ENCODE data around the gene OR10T2. TPM values are rescaled to one million over a fixed set of nuclear protein-coding genes. Genes with fewer than 3 reads are reported as not detected.

OR10T2 gene
- polyA plus RNA-seq, 1 donor from 2014 or later, result not detected

GRCh38 chr1:158362941-158363340 is 36.3 kb downstream of the OR10T2 start:
- Histone ChIP-seq H3K9me3 (ENCODE audit: low read length) (no peaks in the 10 kb centered on the region), H3K36me3 (ENCODE audit: insufficient read depth, low read length) (no peaks in the 10 kb centered on the region), H3K4me3 (ENCODE audit: low read length) (no peak overlapping the region), H3F3A (ENCODE audit: insufficient read depth, low read length, poor library complexity, severe bottlenecking) (no peaks in the 10 kb centered on the region), H3K27ac (ENCODE audit: low read length) (no peak overlapping the region), H3K9me2 (ENCODE audit: insufficient read depth, low read length) (no peaks in the 10 kb centered on the region), H4K20me1 (ENCODE audit: insufficient read depth) (no peaks in the 10 kb centered on the region), H2AFZ (ENCODE audit: low read depth, low read length) (no peak overlapping the region), H3K79me2 (replicated peaks; ENCODE audit: insufficient read depth, low read length) (no peaks in the 10 kb centered on the region), H3K9ac (ENCODE audit: low read length) (no peak overlapping the region), H3K4me2 (ENCODE audit: low read length) (no peak overlapping the region), H3K27me3 (ENCODE audit: insufficient read depth, low read depth, low read length) (no peaks in the 10 kb centered on the region)
- TF ChIP-seq EP300 (conservative IDR thresholded peaks at IDR 0.05; ENCODE audit: poor library complexity, severe bottlenecking), result no peak
- no peak for TF ChIP-seq RAD21 (conservative IDR thresholded peaks at IDR 0.05)
- no peak for TF ChIP-seq MXI1 (conservative IDR thresholded peaks at IDR 0.05; ENCODE audit: poor library complexity, severe bottlenecking)
- TF ChIP-seq EZH2 (IDR thresholded peaks at IDR 0.05; ENCODE audit: borderline replicate concordance, insufficient read depth, low read length, poor library complexity, severe bottlenecking), result no peak
- no peak for TF ChIP-seq TAF1 (IDR thresholded peaks at IDR 0.05; ENCODE audit: low read depth)
- TF ChIP-seq REST (IDR thresholded peaks at IDR 0.05; ENCODE audit: borderline replicate concordance), result no peak
- TF ChIP-seq POLR2AphosphoS5 (IDR thresholded peaks at IDR 0.05), result no peak
- TF ChIP-seq SMC3 (conservative IDR thresholded peaks at IDR 0.05; ENCODE audit: poor library complexity), result no peak

- Histone ChIP-seq H3K27me3 (ENCODE audit: insufficient read depth, low read depth, low read length) (no peaks in the 10 kb centered on the region), H3K9ac (ENCODE audit: low read length) (no peak overlapping the region), H3K9me3 (ENCODE audit: low read length) (no peaks in the 10 kb centered on the region), H3K4me2 (ENCODE audit: low read length) (no peak overlapping the region), H3K79me2 (replicated peaks; ENCODE audit: insufficient read depth, low read length) (no peaks in the 10 kb centered on the region), H3K36me3 (ENCODE audit: insufficient read depth, low read length) (no peaks in the 10 kb centered on the region), H3K27ac (ENCODE audit: low read length) (no peak overlapping the region), H2AFZ (ENCODE audit: low read depth, low read length) (no peak overlapping the region), H3K4me3 (ENCODE audit: low read length) (no peak overlapping the region), H4K20me1 (ENCODE audit: insufficient read depth) (no peaks in the 10 kb centered on the region), H3F3A (ENCODE audit: insufficient read depth, low read length, poor library complexity, severe bottlenecking) (no peaks in the 10 kb centered on the region), H3K9me2 (ENCODE audit: insufficient read depth, low read length) (no peaks in the 10 kb centered on the region)
- TF ChIP-seq MXI1 (conservative IDR thresholded peaks at IDR 0.05; ENCODE audit: poor library complexity, severe bottlenecking) (no peak), EP300 (conservative IDR thresholded peaks at IDR 0.05; ENCODE audit: poor library complexity, severe bottlenecking) (no peak), TAF1 (IDR thresholded peaks at IDR 0.05; ENCODE audit: low read depth) (no peak), CTCF (IDR thresholded peaks at IDR 0.05; ENCODE audit: poor library complexity, severe bottlenecking) (no peak), POLR2AphosphoS5 (IDR thresholded peaks at IDR 0.05) (no peak), EZH2 (IDR thresholded peaks at IDR 0.05; ENCODE audit: borderline replicate concordance, insufficient read depth, low read length, poor library complexity, severe bottlenecking) (no peak), SMC3 (conservative IDR thresholded peaks at IDR 0.05; ENCODE audit: poor library complexity) (no peak), REST (IDR thresholded peaks at IDR 0.05; ENCODE audit: borderline replicate concordance) (no peak), RAD21 (conservative IDR thresholded peaks at IDR 0.05) (no peak)
Measured at GRCh38 chr1:158362482-158362881, 36.8 kb downstream of the OR10T2 start.

Data from neural cell (in vitro differentiated cells).